Fibroblast of lung (primary cell): Measurements from ENCODE around the gene FAM161A. TPM values are rescaled to one million over a fixed set of nuclear protein-coding genes. Genes with fewer than 3 reads are reported as not detected.

ENCODE experiments used
- DNase-seq, 2 donors: peaks; one replicate each; pipeline versions ENCODE4 v3.0.0 to v3.0.0-alpha.2; 2010; ENCODE audit warnings: low read depth in 2 of 2
- H2AFZ ChIP-seq: 2 replicates; pipeline ENCODE4 v1.5.1; 2012; ENCODE audit warnings: low read length, control low read depth, inconsistent platforms
- H3K27ac ChIP-seq: 2 replicates; pipeline ENCODE4 v1.5.1; 2011; ENCODE audit warnings: low read length, control low read depth; ENCODE audit not compliant: insufficient read depth
- H3K27me3 ChIP-seq: 2 replicates; pipeline ENCODE4 v1.5.1; 2011; ENCODE audit warnings: mild to moderate bottlenecking, low read length; ENCODE audit not compliant: control insufficient read depth, insufficient read depth
- H3K36me3 ChIP-seq: 2 replicates; pipeline ENCODE4 v1.5.1; 2011; ENCODE audit warnings: low read length; ENCODE audit not compliant: control insufficient read depth, insufficient read depth
- H3K4me1 ChIP-seq: 2 replicates; pipeline ENCODE4 v1.5.1; 2011; ENCODE audit warnings: low read length; ENCODE audit not compliant: control insufficient read depth, insufficient read depth; ENCODE audit errors: extremely low read depth
- H3K4me2 ChIP-seq: 2 replicates; pipeline ENCODE4 v1.5.1; 2011; ENCODE audit warnings: low read length, control low read depth; ENCODE audit not compliant: insufficient read depth; ENCODE audit errors: extremely low read depth
- H3K4me3 ChIP-seq, 4 experiments: fragments of 200-600 bp in 1 of 4; sonication (generic) in 1 of 4; replicated peaks in 1 of 4; 2 replicates each; pipeline ENCODE4 v1.5.1; 2011 to 2016; ENCODE audit warnings: low read length in 4 of 4, low read depth in 3 of 4, mild to moderate bottlenecking in 3 of 4, control low read depth in 2 of 4, inconsistent platforms in 1 of 4, mixed read lengths in 1 of 4; ENCODE audit not compliant: insufficient read depth in 1 of 4; ENCODE audit errors: control extremely low read depth in 1 of 4
- H3K79me2 ChIP-seq: 2 replicates; pipeline ENCODE4 v1.5.1; 2012; ENCODE audit warnings: mild to moderate bottlenecking, low read length, inconsistent platforms; ENCODE audit not compliant: control insufficient read depth, insufficient read depth
- H3K9ac ChIP-seq: 2 replicates; pipeline ENCODE4 v1.5.1; 2011; ENCODE audit warnings: mild to moderate bottlenecking, low read length, control low read depth; ENCODE audit not compliant: insufficient read depth
- H3K9me3 ChIP-seq: 2 replicates; pipeline ENCODE4 v1.5.1; 2012; ENCODE audit warnings: low read depth, low read length; ENCODE audit not compliant: control insufficient read depth, insufficient read depth
- H4K20me1 ChIP-seq: 2 replicates; pipeline ENCODE4 v1.5.1; 2011; ENCODE audit warnings: low read length; ENCODE audit not compliant: control insufficient read depth, insufficient read depth; ENCODE audit errors: extremely low read depth
- CTCF ChIP-seq, 2 donors: IDR thresholded peaks in 1 of 2; conservative IDR thresholded peaks in 1 of 2; 1 replicate in 1 of 2; 2 replicates in 1 of 2; pipeline ENCODE4 v1.5.1; 2011 to 2012; ENCODE audit warnings: low read length in 2 of 2, control low read depth in 1 of 2, inconsistent platforms in 1 of 2, low read depth in 1 of 2, mild to moderate bottlenecking in 1 of 2
- EZH2 ChIP-seq: IDR thresholded peaks from 2 replicates; pipeline ENCODE4 v1.5.1; 2012; ENCODE audit warnings: low read length, control low read depth, mild to moderate bottlenecking; ENCODE audit errors: missing control alignments
- polyA plus RNA-seq, 2 donors: library from polyadenylated mRNA; depleted of rRNA in 1 of 2; stranded (reverse) in 1 of 2; unstranded in 1 of 2; fragments of >200 nt; gene quantifications; 2 replicates each; pipeline ENCODE4 v1.2.1, GENCODE V29; 2011 to 2012; ENCODE audit warnings: missing spikeins in 1 of 2
- total RNA-seq: library from RNA; depleted of rRNA; stranded (reverse); fragments of >200 nt; gene quantifications from 2 replicates; pipeline ENCODE4 v1.2.1, GENCODE V29; 2014

The FAM161A gene
- total and polyA plus RNA-seq, 2 donors (not counting 1 experiment from before 2014, with no cell fraction given) = 0.84 to 3.1 TPM

GRCh38 chr2:61845320-61845719 lies 8.5 kb downstream of the FAM161A start:
- Histone ChIP-seq H2AFZ (no peak overlapping the region), H3K4me3 (no peak overlapping the region), H3K27ac (no peak overlapping the region), H4K20me1 (no peaks in the 10 kb centered on the region), H3K9ac (no peak overlapping the region), H3K27me3 (no peaks in the 10 kb centered on the region), H3K79me2 (no peaks in the 10 kb centered on the region), H3K36me3 (no peaks in the 10 kb centered on the region), H3K4me1 (no peaks in the 10 kb centered on the region), H3K9me3 (no peaks in the 10 kb centered on the region), H3K4me2 (no peak overlapping the region)
- DNase-seq = no peak
- TF ChIP-seq CTCF (conservative IDR thresholded peaks at IDR 0.05 in 1 of 2, IDR thresholded peaks at IDR 0.05 in 1 of 2; ENCODE audit: low read depth in 1 of 2, low read length in 2 of 2) (no peak), EZH2 (no peak)

- H3K4me3 ChIP-seq = no peak overlapping the region
These were observed 12.6 kb downstream of the FAM161A start for GRCh38 chr2:61841286-61841685.

GRCh38 chr2:61834893-61835292 lies 19.0 kb downstream of the FAM161A start:
- Histone ChIP-seq H3K4me2 (no peak overlapping the region), H3K9me3 (no peaks in the 10 kb centered on the region), H2AFZ (no peak overlapping the region), H3K79me2 (no peaks in the 10 kb centered on the region), H3K27me3 (no peaks in the 10 kb centered on the region), H3K4me1 (no peaks in the 10 kb centered on the region), H3K9ac (no peak overlapping the region), H3K36me3 (no peaks in the 10 kb centered on the region), H4K20me1 (no peaks in the 10 kb centered on the region), H3K27ac (no peak overlapping the region), H3K4me3 (no peak overlapping the region)
- no peak for DNase-seq
- TF ChIP-seq CTCF (conservative IDR thresholded peaks at IDR 0.05 in 1 of 2, IDR thresholded peaks at IDR 0.05 in 1 of 2; ENCODE audit: low read depth in 1 of 2, low read length in 2 of 2) (no peak), EZH2 (no peak)

More at GRCh38 chr2:61841286-61841685, 12.6 kb downstream of the FAM161A start:
- H3K27ac ChIP-seq = no peak overlapping the region
- H3K27me3 ChIP-seq = no peaks in the 10 kb centered on the region
- H3K79me2 ChIP-seq = no peaks in the 10 kb centered on the region
- H3K36me3 ChIP-seq = no peaks in the 10 kb centered on the region
- no peaks in the 10 kb centered on the region for H4K20me1 ChIP-seq
- TF ChIP-seq CTCF (conservative IDR thresholded peaks at IDR 0.05 in 1 of 2, IDR thresholded peaks at IDR 0.05 in 1 of 2; ENCODE audit: low read depth in 1 of 2, low read length in 2 of 2) = no peak
- TF ChIP-seq EZH2 = no peak
- H3K4me2 ChIP-seq = no peak overlapping the region
- no peaks in the 10 kb centered on the region for H3K9me3 ChIP-seq
- no peak for DNase-seq
- H2AFZ ChIP-seq = no peak overlapping the region
- no peak overlapping the region for H3K9ac ChIP-seq
- no peaks in the 10 kb centered on the region for H3K4me1 ChIP-seq
